ENCODE measurements around the gene ATP1B1.

DNA sequence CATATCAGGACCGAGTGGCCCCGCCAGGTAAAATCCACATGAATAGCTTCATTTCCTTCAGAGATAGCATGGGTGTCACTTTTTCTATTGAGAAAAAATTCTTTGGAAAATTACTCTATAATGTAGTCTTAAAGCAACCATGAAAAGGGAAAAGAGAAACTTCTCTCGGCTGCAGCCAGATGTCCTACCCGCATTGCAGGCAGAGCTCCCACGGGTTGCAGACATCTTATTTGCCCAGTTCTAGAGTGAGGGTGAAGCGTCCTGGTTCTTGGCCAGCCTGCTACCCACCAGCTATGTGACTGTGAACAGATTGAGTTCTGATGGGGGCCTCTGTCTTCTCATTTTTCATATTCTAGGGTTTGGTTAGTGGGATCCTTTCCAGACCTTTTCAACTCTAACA lies 5.0 kb downstream of the ATP1B1 start:
- TF ChIP-seq, protein P1, sequence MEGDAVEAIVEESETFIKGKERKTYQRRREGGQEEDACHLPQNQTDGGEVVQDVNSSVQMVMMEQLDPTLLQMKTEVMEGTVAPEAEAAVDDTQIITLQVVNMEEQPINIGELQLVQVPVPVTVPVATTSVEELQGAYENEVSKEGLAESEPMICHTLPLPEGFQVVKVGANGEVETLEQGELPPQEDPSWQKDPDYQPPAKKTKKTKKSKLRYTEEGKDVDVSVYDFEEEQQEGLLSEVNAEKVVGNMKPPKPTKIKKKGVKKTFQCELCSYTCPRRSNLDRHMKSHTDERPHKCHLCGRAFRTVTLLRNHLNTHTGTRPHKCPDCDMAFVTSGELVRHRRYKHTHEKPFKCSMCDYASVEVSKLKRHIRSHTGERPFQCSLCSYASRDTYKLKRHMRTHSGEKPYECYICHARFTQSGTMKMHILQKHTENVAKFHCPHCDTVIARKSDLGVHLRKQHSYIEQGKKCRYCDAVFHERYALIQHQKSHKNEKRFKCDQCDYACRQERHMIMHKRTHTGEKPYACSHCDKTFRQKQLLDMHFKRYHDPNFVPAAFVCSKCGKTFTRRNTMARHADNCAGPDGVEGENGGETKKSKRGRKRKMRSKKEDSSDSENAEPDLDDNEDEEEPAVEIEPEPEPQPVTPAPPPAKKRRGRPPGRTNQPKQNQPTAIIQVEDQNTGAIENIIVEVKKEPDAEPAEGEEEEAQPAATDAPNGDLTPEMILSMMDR (conservative IDR thresholded peaks at IDR 0.05; ENCODE audit: low read depth in 2 of 2), result no peak
- TF ChIP-seq, protein P2, sequence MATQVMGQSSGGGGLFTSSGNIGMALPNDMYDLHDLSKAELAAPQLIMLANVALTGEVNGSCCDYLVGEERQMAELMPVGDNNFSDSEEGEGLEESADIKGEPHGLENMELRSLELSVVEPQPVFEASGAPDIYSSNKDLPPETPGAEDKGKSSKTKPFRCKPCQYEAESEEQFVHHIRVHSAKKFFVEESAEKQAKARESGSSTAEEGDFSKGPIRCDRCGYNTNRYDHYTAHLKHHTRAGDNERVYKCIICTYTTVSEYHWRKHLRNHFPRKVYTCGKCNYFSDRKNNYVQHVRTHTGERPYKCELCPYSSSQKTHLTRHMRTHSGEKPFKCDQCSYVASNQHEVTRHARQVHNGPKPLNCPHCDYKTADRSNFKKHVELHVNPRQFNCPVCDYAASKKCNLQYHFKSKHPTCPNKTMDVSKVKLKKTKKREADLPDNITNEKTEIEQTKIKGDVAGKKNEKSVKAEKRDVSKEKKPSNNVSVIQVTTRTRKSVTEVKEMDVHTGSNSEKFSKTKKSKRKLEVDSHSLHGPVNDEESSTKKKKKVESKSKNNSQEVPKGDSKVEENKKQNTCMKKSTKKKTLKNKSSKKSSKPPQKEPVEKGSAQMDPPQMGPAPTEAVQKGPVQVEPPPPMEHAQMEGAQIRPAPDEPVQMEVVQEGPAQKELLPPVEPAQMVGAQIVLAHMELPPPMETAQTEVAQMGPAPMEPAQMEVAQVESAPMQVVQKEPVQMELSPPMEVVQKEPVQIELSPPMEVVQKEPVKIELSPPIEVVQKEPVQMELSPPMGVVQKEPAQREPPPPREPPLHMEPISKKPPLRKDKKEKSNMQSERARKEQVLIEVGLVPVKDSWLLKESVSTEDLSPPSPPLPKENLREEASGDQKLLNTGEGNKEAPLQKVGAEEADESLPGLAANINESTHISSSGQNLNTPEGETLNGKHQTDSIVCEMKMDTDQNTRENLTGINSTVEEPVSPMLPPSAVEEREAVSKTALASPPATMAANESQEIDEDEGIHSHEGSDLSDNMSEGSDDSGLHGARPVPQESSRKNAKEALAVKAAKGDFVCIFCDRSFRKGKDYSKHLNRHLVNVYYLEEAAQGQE (IDR thresholded peaks at IDR 0.05; ENCODE audit: unreplicated experiment), result no peak
- TF ChIP-seq EZH2phosphoT487 (IDR thresholded peaks at IDR 0.05; ENCODE audit: unreplicated experiment) (no peak), EZH2 (IDR thresholded peaks at IDR 0.05; ENCODE audit: low read depth, unreplicated experiment) (no peak), JUNB (IDR thresholded peaks at IDR 0.05; ENCODE audit: unreplicated experiment) (no peak), POLR2AphosphoS5 (IDR thresholded peaks at IDR 0.05; ENCODE audit: low read depth) (no peak)

Measured in GM23338 (cell line).